Measurements from ENCODE around the gene RBM39. TPM values are rescaled to one million over a fixed set of nuclear protein-coding genes. Genes with fewer than 3 reads are reported as not detected.
A peak's percentile ranks its signal among the peaks of the same experiment; 100 is the strongest.

RBM39 gene
- polyA plus RNA-seq, 1 of the 3 experiments (the other 2 are of a cell fraction): 68.4 TPM

DNA sequence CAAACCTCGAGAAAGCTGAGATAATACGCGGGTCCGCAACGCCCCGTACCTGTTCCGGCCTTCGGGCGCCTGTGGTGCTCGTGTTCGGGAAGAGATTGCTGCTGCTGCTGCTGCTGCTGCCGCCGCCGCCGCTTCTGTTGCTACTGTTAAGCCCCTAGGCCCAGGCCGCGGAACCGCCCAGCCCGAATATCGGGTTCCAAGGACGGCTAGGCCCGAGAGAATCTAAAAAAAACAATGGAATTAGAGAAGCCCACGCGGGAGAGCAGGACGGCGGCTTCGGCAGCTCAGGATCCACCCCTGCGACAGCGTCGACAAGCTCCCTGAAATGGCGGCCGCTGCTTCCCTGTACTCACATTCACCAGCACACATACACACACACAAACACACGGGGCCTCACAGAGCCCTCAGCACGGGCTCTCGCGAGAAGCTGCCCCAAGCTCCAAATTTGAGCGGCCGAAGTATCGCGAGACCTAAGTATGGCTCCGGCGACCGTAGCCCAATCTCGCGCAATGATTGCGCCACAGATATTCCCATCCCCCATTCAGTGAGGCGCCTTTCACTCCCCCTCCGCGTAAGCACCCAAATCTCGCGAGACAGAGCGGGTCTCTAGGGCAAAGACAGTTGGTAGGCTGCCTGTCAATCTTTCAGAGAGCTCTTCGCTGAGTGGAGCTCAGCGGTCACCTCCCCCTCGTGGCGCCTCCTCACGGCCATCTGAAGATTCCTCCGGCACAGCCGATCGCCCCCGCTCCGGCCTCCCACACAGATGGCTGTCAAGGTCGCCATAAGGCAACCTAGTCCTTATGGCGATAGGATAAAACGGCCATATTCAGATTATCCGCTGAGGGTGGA is at the start of gene RBM39 (continued):
- TF ChIP-seq MAX (IDR thresholded peaks at IDR 0.05; ENCODE audit: low read depth) (peak; percentile 91), NRF1 (IDR thresholded peaks at IDR 0.05; ENCODE audit: low read depth, low read length) (no peak), CHD2 (IDR thresholded peaks at IDR 0.05; ENCODE audit: low read length, partially characterized antibody) (peak; percentile 100), IRF3 (IDR thresholded peaks at IDR 0.05; ENCODE audit: low read depth, low read length) (peak; percentile 81), RAD21 (IDR thresholded peaks at IDR 0.05; ENCODE audit: low read length) (0 out of 2 replicates have a peak, but pooled peaks have one; percentile 8), TAF1 (IDR thresholded peaks at IDR 0.05; ENCODE audit: borderline replicate concordance, low read depth, low read length) (peak; percentile 94), FOXJ3 (CRISPR knock-in tag; IDR thresholded peaks at IDR 0.05) (peak; percentile 72; the same call in 1 of the 2 replicates), ZBTB33 (IDR thresholded peaks at IDR 0.05; ENCODE audit: borderline replicate concordance, low read depth) (peak; percentile 100), GABPA (IDR thresholded peaks at IDR 0.05; ENCODE audit: low read depth) (no peak), FOXM1 (IDR thresholded peaks at IDR 0.05; ENCODE audit: low read depth) (peak; percentile 82; the same call in 1 of the 2 replicates)

- Histone ChIP-seq H3K4me2 (peak overlapping the region; percentile 23; the same call in 1 of the 2 replicates), H3K36me3 (replicated peaks in 1 of 2; ENCODE audit: control insufficient read depth in 1 of 2, insufficient read depth in 2 of 2, low read length in 1 of 2) (no peaks in the 10 kb centered on the region), H3K9me2 (no peaks in the 10 kb centered on the region), H3K4me1 (ENCODE audit: control insufficient read depth in 1 of 2, insufficient read depth in 2 of 2, low read depth in 1 of 2, low read length in 1 of 2) (peaks cover 0 to 2% of the 10 kb centered on the region in 2 experiments; a peak in 1 of 4 replicates), H3K9me3 (no peaks in the 10 kb centered on the region), H4K20me1 (ENCODE audit: insufficient read depth) (no peaks in the 10 kb centered on the region), H3K9ac (0 out of 2 replicates have a peak overlapping the region, but pooled peaks have one; percentile 23), H3F3A (replicated peaks; ENCODE audit: insufficient read depth) (peaks cover 18% of the 10 kb centered on the region), H3K27me3 (ENCODE audit: insufficient read depth) (no peaks in the 10 kb centered on the region), H3K79me2 (ENCODE audit: insufficient read depth) (peaks cover 82% of the 10 kb centered on the region), H3K27ac (ENCODE audit: low read depth in 2 of 2, low read length in 1 of 2) (peak overlapping the region; percentile 18 to 94; a peak in 3 of 4 replicates), H3K4me3 (ENCODE audit: low read depth in 2 of 2, low read length in 1 of 2) (no peak overlapping the region), H2AFZ (ENCODE audit: low read depth) (no peak overlapping the region)
- DNase-seq: no peak
- ChIA-PET CTCF (interaction anchor here (0.9 kb wide), 1 partner anchor 10 kb away, joined by 3 read pairs; no protein-coding TSS in a partner anchor), POLR2A (no interaction called here)
- 29% methylated on average over 3 of the region's 3 CpGs for WGBS (ENCODE audit: low lambda C conversion rate)
- no peak for TF ChIP-seq MEF2A (IDR thresholded peaks at IDR 0.05; ENCODE audit: borderline replicate concordance, low read depth)
- TF ChIP-seq GATA2 (CRISPR knock-in tag; IDR thresholded peaks at IDR 0.05): no peak
- TF ChIP-seq SMC3 (IDR thresholded peaks at IDR 0.05; ENCODE audit: low read depth, low read length): no peak
- peak; percentile 62; the same call in 1 of the 2 replicates for TF ChIP-seq POLR2AphosphoS5 (IDR thresholded peaks at IDR 0.05; ENCODE audit: low read depth, low read length)
- TF ChIP-seq TEAD4 (IDR thresholded peaks at IDR 0.05; ENCODE audit: borderline replicate concordance, insufficient read depth): peak; percentile 49; the same call in 1 of the 2 replicates
- TF ChIP-seq NRF1 (IDR thresholded peaks at IDR 0.05; ENCODE audit: low read depth, low read length): no peak
- no peak for TF ChIP-seq TAF1 (IDR thresholded peaks at IDR 0.05; ENCODE audit: borderline replicate concordance, low read depth, low read length)
- no peak for TF ChIP-seq FOXM1 (IDR thresholded peaks at IDR 0.05; ENCODE audit: low read depth)
- peak; percentile 70 for TF ChIP-seq TCF12 (IDR thresholded peaks at IDR 0.05)
- TF ChIP-seq USF1 (IDR thresholded peaks at IDR 0.05; ENCODE audit: borderline replicate concordance, low read depth): no peak
- no peak for TF ChIP-seq REST (IDR thresholded peaks at IDR 0.05; ENCODE audit: low read depth, low read length)
- no peak for TF ChIP-seq CTCF (IDR thresholded peaks at IDR 0.05)
- peak; percentile 40; the same call in 1 of the 2 replicates for TF ChIP-seq RXRA (IDR thresholded peaks at IDR 0.05; ENCODE audit: borderline replicate concordance, low read depth)
Observed at GRCh38 chr20:35791821-35792220, 49.8 kb upstream of the RBM39 start.

Data from SK-N-SH (cell line).